HPDE6-E6E7 (cell line): ENCODE results near the gene CHST10.
"Not testable (repeated sequence)": the region's sequence is repeated elsewhere in the genome, so short reads cannot be mapped to it uniquely, and the experiment has no call there.

Experiments used
- DNase-seq: peaks from one replicate; pipeline ENCODE4 v3.0.0; 2011; ENCODE audit warnings: missing footprints; ENCODE audit errors: extremely low spot score

CHST10 gene

DNA sequence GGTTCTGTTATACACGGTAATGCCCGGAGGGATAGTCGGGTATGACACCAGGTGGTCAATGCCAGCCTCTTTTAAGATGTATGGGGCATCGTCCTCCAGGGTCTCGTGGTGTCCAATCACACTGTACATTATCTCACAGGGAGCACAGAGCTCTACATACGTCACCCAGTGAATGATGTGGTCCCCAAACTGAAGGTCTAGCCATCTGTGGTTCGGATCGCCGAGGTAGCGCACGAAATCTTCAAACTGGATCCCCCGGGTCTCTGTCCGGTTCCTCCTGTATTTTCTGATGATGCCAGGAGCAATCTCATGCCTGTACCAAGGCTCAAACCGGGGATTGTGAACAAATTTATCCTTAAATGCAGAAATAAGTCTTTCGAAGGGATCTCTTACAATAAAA lies 24.1 kb downstream of the CHST10 start:
- DNase-seq, result no peak

DNA sequence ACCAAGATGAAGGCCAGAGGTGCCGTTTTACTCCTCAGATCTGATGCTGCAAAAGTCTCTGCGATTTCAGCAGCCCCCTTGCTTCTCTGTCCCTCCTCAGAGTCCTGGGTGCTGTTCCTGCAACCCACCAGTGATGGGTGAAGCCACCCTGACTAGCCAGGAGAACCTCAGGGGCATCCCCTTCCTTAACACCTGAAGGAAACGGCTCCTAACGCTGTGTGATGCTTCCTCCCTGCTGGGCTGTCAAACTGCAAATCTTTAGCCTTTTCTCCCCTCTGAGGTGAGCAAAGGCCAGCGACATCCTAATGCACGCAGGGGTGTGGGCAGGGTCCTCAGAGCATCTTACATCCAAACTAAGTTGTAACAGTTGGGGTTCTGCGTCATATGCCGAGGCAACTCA lies 24.8 kb downstream of the CHST10 start:
- DNase-seq, result no peak

GRCh38 chr2:100391735-100392515 lies 25.5 kb downstream of the CHST10 start:
- no peak for DNase-seq

DNA sequence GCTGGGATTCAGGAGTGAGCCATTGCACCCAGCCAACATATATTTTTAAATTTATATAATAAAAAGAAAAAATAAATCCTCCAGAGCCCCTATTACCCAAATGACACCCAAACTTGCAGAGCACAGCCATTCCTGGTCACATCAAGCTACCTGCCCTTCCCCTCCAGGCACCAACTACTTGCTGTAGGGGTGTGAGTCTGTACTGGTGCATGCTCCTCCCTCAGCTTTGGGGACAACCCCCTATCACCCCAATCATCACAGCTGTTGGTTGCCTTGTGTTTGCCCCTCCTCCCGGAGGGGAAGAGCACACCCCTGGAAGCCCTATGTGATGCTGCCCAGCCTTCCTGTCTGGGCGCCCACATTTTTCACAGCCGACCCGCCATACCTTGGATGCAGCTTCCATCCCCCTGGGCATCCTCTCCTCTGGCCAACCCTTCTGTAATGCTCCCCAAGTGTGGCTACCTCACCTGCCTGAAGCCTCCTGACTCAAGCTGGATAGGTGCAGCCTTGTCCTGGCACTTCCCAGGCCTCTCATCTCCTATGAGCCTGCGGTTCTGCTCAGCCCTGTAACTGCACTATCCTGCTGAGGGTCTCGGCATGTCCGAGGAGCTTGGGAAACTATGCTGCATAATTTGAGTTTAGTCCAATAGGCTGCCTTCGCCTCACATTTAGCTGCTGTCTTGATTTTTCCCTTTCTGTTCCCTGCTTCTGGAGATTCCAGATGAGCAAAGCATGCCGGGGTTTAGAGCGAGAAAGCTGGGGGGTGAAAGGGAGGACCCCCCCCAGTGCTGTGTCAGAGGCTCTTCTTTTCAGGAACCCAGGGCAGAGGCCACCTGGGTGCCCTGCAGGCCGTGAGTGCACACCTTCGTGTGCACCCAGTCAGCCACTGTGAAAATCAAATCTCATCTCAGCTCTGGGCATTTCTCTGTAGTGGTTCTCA lies 27.2 kb downstream of the CHST10 start:
- DNase-seq, result no peak

DNA sequence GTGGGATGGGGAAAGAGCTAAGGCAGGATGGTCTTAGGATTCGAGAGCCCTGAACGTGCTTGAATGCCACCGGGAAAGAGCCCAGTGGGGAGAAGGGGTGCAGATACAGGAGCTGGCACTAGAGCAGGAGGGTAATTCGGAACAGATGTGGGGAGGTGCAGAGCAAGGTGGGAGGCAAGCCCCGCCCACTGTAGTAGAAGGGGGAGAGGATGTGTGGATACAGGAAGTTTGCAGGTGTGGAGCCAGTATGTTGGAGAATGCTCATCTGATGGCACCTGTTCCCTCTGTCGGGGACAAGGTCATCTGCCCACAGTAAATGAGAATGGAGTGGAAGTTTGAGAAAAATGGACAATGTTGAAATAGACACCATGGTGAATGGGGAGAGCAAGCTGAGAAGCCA lies 28.8 kb downstream of the CHST10 start:
- DNase-seq, result no peak

DNA sequence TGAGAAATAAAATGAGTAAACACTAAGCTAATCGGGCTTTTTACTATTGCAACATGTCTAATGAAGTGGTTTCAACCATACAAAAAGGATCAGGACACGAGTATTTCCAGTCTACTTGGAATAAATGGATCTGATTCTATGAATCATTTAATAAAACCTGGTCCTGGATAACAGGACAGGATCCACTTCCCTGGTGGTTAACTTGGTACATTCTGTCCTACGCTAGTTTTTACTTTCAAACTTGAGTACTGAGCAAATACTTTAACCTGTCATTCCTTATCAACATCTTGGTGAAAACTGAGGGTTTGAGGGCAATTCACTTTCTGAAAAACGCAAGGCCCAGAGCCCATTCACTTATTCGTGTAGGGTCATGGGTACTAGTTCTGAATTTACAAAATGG lies 33.5 kb downstream of the CHST10 start:
- DNase-seq, result no peak

DNA sequence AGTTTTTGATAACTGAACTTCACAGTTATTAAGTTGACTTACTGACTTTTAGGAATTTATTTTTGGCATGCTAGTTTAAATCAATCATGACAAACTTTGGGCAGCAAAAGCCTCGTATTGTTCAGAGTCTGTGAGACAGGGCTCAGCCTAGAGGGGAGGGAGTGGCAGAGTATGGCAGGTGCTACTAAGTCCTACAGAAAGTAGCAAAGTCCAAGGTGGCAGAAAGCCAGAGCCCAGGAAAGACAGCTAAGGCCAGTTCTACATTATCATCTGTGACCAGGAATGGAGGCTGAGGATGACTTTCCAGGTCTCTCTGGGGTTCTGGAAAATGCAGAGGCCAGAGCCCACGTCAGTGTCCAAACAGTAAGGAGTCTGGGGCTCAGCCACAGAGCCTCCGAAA lies 34.2 kb downstream of the CHST10 start:
- DNase-seq, result no peak

- peak; percentile 52 for DNase-seq
Measured at GRCh38 chr2:100381240-100381639, 36.2 kb downstream of the CHST10 start.

DNA sequence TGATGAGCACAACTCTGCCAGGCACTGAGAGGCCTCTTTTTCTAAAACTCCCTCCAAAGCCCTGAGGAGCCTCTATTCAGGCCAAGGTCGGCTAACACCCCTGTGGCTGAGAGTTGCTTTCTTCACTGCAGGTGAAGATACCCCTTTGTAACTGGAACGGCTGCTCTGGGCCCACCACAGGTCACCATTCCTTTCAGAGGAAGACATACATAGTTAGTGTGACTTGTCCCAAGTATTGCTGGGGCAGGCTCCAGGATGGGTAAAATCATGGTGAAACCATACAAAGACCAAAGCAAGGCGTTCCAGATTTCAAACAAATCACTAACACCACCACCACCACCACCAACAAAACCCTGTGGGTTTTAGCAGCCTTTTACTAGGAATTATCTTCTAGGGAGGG lies 36.8 kb downstream of the CHST10 start:
- DNase-seq, result no peak

DNA sequence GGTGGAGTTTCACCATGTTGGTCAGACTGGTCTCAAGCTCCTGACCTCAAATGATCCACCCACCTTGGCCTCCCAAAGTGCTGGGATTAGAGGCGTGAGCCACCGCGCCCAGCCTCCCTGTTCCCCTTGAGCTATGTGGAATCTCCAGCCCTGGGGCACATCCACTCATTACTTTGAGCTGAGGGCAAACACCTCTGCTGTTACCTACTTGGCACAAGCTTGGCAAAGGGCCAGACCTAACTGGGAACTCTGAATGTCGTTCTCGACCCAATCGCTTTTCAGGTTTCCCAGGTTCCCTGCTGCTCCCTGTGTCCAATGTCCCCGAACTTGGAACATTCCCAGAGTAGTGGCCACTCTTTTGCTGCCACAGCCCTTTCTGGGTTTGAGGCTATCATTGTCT lies 40.6 kb downstream of the CHST10 start:
- no peak for DNase-seq

DNA sequence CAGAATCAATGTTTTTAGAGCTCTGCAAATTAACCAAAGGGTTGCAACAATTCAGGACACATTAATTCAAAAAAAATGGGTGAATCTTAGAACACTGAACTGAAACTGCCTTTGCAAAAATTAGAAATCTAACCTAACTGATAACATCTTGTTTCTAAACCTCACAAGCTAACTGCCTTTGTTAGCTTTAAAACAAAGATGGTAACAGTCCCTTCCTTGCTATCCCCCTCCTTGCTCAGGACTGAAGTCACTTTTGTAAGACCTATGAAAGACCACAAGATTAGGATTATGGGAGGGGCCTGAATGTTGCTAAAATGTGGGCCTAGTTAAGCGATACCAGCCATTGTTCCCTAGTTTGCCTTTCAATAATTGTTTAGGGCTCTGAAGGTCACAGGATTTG lies 50.3 kb downstream of the CHST10 start:
- no peak for DNase-seq

DNA sequence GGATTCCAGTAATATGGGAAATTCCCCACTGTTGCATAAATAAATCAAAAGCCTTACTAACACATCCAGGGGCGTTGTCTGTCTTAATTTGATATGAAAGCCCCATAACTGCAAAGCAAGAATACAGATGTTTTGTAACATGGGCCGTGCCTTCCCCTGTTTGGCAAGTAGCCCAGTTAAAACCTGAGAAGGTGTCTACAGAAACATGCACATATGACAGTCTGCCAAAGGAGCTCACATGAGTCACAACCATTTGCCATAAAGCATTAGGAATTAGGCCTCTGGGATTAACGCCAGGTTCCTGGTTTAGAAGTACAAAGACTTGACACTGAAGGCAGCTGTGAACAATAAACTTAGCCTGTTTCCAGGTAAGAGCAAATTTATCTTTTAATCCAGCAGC lies 52.0 kb downstream of the CHST10 start:
- DNase-seq, result peak; percentile 46

DNA sequence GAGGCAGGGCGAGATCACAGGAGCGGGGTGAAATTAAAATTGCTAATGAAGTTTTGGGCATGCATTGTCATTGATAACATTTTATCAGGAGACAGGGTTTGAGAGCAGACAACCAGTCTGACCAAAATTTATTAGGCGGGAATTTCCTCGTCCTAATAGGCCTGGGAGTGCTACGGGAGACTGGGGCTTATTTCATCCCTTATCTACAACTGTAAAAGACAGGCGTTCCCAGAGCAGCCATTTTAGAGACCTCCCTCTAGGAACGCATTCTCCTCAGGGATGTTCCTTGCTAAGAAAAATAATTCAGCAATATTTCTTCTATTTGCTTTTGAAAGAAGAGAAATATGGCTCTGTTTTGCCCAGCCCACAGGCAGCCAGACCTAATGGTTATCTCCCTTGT lies 55.2 kb downstream of the CHST10 start:
- not testable (repeated sequence) for DNase-seq

- no peak for DNase-seq
Measured at GRCh38 chr2:100359576-100359975, 57.9 kb downstream of the CHST10 start.

- no peak for DNase-seq
Measured at GRCh38 chr2:100358554-100358953, 58.9 kb downstream of the CHST10 start.

DNA sequence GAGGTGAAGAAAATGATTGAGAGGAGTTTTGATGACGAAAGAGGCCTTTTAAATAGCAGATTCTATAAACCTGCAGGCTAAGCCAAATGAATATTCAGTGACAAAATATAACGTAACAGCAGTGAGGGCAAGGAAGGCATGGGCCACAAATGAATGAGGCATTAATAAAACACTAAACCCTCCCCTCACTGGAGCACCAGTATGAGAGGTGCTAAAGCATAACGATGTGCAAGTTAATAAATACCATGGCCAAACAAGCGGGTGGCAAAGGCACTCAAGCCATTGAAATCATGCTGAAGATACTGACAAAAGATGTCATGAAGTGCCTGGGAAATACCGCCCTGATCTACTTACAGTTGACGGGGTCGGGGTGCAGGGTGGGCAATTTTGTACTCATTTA lies 64.9 kb downstream of the CHST10 start:
- no peak for DNase-seq

- no peak for DNase-seq
Measured at GRCh38 chr2:100350661-100351185, 66.7 kb downstream of the CHST10 start.

DNA sequence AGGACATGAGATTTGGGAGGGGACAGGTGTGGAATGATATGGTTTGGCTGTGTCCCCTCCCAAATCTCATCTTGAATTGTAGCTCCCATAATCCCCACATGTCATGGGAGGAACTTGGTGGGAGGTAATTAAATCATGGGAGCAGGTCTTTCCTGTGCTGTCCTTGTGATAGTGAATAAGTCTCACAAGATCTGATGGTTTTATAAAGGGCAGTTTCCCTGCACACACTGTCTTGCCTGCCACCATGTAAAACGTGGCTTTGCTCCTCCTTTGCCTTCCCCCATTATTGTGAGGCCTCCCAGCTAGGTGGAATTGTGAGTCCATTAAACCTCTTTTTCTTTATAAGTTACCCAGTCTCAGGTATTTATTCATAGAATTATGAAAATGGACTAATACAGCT lies 72.3 kb downstream of the CHST10 start:
- DNase-seq, result not testable (repeated sequence)

GRCh38 chr2:100344433-100344832 lies 73.0 kb downstream of the CHST10 start:
- no peak for DNase-seq

DNA sequence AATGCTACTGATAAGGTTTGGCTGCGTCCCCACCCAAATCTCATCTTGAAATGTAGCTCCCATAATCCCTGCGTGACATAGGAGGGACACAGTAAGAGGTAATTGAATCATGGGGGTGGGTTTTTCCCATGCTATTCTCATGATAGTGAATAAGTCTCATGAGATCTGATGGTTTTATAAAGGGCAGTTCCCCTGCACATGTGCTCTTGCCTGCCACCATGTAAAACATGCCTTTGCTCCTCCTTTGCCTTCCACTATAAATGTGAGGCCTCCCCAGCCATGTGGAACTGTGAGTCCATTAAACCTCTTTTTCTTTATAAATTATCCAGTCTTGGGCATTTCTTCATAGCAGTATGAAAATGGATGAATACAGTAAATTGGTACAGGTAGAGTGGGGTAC lies 75.0 kb downstream of the CHST10 start:
- DNase-seq, result not testable (repeated sequence)
